NK-92 (cell line): Measurements from ENCODE around the gene NSDHL.

ENCODE experiments used
- DNase-seq: peaks from one replicate; lab custom pipeline; 2025; ENCODE audit not compliant: unreplicated experiment; lab: John Stamatoyannopoulos, UW

NSDHL gene

GRCh38 chrX:152843852-152844251 lies 13.0 kb downstream of the NSDHL start:
- no peak for DNase-seq

GRCh38 chrX:152844256-152844655 lies 13.4 kb downstream of the NSDHL start:
- no peak for DNase-seq

- no peak for DNase-seq
These were observed 14.9 kb downstream of the NSDHL start for GRCh38 chrX:152845618-152846240.

GRCh38 chrX:152847281-152847680 lies 16.4 kb downstream of the NSDHL start:
- DNase-seq, result no peak

GRCh38 chrX:152850465-152850864 lies 19.6 kb downstream of the NSDHL start:
- DNase-seq, result no peak

- DNase-seq, result no peak
These were observed 23.1 kb downstream of the NSDHL start for GRCh38 chrX:152853986-152854385.

- no peak for DNase-seq
These were observed 30.3 kb downstream of the NSDHL start for GRCh38 chrX:152861116-152861515.

GRCh38 chrX:152861826-152862225 lies 31.0 kb downstream of the NSDHL start:
- DNase-seq, result no peak

GRCh38 chrX:152865232-152865920 lies 34.5 kb downstream of the NSDHL start:
- DNase-seq, result no peak

GRCh38 chrX:152866386-152866785 lies 35.5 kb downstream of the NSDHL start:
- no peak for DNase-seq

GRCh38 chrX:152869972-152870371 lies 39.1 kb downstream of the NSDHL start:
- no peak for DNase-seq

GRCh38 chrX:152871260-152871659 lies 40.4 kb downstream of the NSDHL start:
- no peak for DNase-seq

GRCh38 chrX:152872522-152872921 lies 41.7 kb downstream of the NSDHL start:
- no peak for DNase-seq

GRCh38 chrX:152873361-152873760 lies 42.5 kb downstream of the NSDHL start:
- DNase-seq, result no peak

GRCh38 chrX:152876931-152877840 lies 46.3 kb downstream of the NSDHL start:
- DNase-seq, result no peak

- no peak for DNase-seq
These were observed 48.3 kb downstream of the NSDHL start for GRCh38 chrX:152878976-152879755.

GRCh38 chrX:152881289-152881688 lies 50.4 kb downstream of the NSDHL start:
- DNase-seq, result no peak

GRCh38 chrX:152884171-152884570 lies 53.3 kb downstream of the NSDHL start:
- no peak for DNase-seq

GRCh38 chrX:152886716-152887115 lies 55.9 kb downstream of the NSDHL start:
- DNase-seq, result no peak

- no peak for DNase-seq
These were observed 61.6 kb downstream of the NSDHL start for GRCh38 chrX:152892499-152892898.
